KOPT-K1 (cell line): Measurements from ENCODE around the gene ARMC3.

Experiments used
- H3K27ac ChIP-seq: fragments of 200-600 bp; sonication (generic); 2 replicates; pipeline ENCODE4 v1.5.1; 2016; ENCODE audit warnings: antibody characterized with exemption, mild to moderate bottlenecking, low read depth, low read length; ENCODE audit not compliant: poor library complexity, severe bottlenecking
- H3K36me3 ChIP-seq: fragments of 200-600 bp; sonication (generic); 2 replicates; pipeline ENCODE4 v1.5.1; 2017; ENCODE audit warnings: antibody characterized with exemption, mild to moderate bottlenecking, low read length, moderate library complexity; ENCODE audit not compliant: insufficient read depth
- H3K9me3 ChIP-seq: fragments of 200-600 bp; sonication (generic); 2 replicates; pipeline ENCODE4 v1.5.1; 2017; ENCODE audit warnings: antibody characterized with exemption, low read length, mild to moderate bottlenecking; ENCODE audit not compliant: insufficient read depth, poor library complexity, severe bottlenecking

Gene ARMC3

DNA sequence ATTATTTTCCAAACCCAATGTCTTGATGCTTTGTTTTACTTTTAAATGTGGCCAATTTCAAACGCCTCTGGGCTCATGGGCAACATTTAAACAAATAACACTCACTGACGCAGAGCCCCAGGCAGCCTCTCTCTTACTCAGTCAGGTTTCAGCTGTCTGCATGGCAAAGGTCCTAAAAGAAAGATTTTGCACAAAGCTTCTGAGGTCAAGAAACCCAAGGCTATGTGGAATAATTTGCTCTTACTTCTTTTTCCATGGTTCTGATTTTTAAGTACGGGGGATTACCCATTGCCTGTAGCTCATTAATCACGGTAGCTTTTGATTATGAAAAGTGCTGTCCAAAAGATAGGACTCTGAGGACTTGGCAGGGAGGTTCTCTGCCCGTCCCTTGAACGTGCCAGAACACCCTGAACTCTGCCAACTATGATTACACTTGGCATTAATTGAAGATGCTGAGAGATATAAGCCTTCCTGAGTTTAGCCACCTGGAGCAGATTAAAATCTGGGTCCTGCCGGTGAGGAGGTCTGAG, 153.4 kb downstream of the ARMC3 start:
- Histone ChIP-seq H3K36me3 (no peaks in the 10 kb centered on the region), H3K9me3 (no peaks in the 10 kb centered on the region), H3K27ac (no peak overlapping the region)

DNA sequence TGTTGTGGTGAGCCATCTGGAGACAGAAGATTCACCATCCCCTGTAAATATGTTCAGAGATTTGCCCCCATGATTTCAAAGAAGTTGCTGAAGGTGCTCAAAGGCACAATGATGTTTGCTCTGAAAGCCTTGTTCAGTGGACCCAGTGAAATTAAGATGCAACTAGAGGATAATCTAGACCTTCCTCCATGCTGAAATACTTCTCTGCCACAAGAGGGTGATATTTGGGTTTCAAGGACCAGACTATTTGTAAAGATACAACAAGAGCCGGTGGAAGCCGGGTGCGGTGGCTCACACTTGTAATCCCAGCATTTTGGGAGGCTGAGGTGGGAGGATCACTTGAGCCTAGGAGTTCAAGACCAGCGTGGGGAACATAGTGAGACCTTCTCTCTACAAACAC, 154.0 kb downstream of the ARMC3 start:
- no peaks in the 10 kb centered on the region for H3K36me3 ChIP-seq
- no peak overlapping the region for H3K27ac ChIP-seq
- no peaks in the 10 kb centered on the region for H3K9me3 ChIP-seq
